ENCODE measurements around the gene SEMA3E.

SEMA3E gene

DNA sequence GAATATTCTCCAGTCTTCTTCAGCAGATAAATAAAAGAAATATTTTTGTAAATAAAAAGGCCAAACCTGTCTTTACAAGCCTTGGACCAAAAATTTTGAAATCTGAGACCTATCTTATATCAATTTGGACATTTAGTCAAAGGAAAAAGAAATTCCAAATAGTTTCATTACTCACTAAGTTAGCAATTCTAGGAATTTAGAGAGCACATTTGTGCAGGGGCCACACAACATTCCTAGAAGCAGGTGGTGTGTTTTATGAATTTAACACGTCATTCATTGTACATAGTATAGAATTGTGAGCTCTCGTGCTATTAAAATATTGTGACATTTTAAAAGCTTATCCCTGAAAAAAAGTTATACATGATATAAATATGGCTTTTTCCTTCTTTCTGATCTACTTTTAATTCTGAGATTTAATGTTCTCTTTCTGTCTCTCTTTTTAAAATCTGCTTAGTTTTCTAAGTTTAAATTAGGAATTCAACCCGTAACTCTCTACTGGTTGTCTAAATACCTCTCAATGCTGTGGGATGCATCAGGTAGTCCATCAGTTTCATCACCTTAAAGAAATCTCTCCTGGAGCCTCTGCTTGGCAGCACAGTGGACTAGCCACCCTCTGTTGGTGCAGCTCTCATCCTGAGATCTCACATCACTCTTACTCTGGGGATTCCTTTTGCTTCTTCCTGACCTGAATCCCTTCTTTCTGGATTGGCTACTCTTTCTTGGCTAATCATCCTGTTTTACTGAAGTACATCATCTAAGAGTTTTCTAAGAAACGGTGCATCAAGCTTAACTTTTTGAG lies 124.5 kb downstream of the SEMA3E start:
- H3K4me3 ChIP-seq (replicated peaks; ENCODE audit: low read depth, low read length) = no peak overlapping the region
- TF ChIP-seq, protein P1, sequence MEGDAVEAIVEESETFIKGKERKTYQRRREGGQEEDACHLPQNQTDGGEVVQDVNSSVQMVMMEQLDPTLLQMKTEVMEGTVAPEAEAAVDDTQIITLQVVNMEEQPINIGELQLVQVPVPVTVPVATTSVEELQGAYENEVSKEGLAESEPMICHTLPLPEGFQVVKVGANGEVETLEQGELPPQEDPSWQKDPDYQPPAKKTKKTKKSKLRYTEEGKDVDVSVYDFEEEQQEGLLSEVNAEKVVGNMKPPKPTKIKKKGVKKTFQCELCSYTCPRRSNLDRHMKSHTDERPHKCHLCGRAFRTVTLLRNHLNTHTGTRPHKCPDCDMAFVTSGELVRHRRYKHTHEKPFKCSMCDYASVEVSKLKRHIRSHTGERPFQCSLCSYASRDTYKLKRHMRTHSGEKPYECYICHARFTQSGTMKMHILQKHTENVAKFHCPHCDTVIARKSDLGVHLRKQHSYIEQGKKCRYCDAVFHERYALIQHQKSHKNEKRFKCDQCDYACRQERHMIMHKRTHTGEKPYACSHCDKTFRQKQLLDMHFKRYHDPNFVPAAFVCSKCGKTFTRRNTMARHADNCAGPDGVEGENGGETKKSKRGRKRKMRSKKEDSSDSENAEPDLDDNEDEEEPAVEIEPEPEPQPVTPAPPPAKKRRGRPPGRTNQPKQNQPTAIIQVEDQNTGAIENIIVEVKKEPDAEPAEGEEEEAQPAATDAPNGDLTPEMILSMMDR (IDR thresholded peaks at IDR 0.05; ENCODE audit: low read length, missing control alignments) = no peak
- DNase-seq (ENCODE audit: low read depth) = no peak

DNA sequence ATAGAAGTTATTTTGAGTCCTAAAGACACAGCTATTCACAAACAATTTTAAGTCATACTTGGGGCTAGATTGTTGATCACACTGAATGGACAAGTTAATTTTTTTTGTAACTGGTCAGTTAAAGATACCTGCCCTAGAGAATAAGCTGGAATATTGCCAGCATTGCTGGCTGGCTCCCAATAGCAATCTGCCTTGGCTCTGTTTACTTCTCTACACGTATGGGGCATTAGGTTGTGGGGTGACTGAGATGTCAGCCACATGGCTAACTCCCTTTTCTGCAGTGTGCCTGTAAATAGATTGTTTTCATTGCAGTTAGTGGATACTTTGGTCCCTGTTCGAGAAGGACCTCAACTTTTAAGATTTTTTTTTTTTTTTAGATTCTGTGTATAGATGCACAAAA lies 128.2 kb downstream of the SEMA3E start:
- no peak overlapping the region for H3K4me3 ChIP-seq (replicated peaks; ENCODE audit: low read depth, low read length)
- no peak for DNase-seq (ENCODE audit: low read depth)
- TF ChIP-seq, protein P1 (IDR thresholded peaks at IDR 0.05; ENCODE audit: low read length, missing control alignments) = no peak

DNA sequence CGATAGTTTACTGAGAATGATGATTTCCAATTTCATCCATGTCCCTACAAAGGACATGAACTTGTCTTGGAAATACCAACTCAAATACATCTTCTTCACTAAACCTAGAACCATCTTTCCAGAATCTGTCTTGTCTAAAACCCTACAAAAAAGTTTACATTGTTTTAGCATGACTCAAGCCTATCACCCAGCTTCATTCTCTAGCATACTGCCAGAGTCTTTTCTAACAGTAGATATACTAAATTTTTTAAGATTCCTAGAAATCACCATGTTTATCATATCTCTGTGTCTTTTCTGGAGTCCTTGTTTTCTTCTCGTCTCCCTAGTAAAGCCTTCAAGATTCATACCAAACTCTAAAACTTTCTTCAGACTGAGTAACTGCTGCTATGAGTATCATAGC lies 129.7 kb downstream of the SEMA3E start:
- DNase-seq (ENCODE audit: low read depth) = peak; percentile 4
- TF ChIP-seq, protein P1 (IDR thresholded peaks at IDR 0.05; ENCODE audit: low read length, missing control alignments) = no peak
- H3K4me3 ChIP-seq (replicated peaks; ENCODE audit: low read depth, low read length) = no peak overlapping the region

DNA sequence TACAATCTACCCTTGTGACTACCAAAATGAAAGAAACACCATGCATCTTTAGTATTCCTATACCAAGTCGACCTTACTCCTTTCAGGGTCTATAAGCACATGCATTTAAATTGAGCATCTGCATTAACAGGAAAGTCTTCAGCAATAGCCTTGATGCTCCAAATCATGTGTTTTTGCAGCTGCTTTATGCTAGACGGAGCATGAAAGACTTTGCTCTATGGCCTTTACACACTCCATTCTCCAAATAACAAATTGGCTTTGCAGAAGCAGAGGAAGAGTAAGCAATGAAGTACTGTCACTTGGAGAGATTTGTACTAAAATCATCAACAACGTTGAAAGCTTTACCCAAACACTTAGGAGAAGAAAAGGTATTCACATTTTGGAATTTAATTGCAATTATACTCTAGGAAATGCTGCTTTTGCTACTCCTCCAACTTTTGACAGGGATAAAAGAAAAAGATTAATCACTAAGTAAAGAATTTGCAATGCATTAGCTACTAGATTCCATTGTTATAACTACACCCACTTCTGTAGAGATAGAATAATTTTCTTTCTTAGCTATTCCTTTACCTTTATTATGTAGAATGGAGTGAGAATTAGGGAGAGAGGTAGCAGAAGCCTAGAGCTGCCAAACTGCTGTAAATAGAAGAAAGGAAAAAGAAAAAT lies 131.8 kb downstream of the SEMA3E start:
- no peak overlapping the region for H3K4me3 ChIP-seq (replicated peaks; ENCODE audit: low read depth, low read length)
- no peak for DNase-seq (ENCODE audit: low read depth)
- TF ChIP-seq, protein P1 (IDR thresholded peaks at IDR 0.05; ENCODE audit: low read length, missing control alignments) = no peak

- no peak overlapping the region for H3K4me3 ChIP-seq (replicated peaks; ENCODE audit: low read depth, low read length)
- TF ChIP-seq, protein P1 (IDR thresholded peaks at IDR 0.05; ENCODE audit: low read length, missing control alignments) = no peak
- no peak for DNase-seq (ENCODE audit: low read depth)
These were observed 134.0 kb downstream of the SEMA3E start for GRCh38 chr7:83514977-83515376.

DNA sequence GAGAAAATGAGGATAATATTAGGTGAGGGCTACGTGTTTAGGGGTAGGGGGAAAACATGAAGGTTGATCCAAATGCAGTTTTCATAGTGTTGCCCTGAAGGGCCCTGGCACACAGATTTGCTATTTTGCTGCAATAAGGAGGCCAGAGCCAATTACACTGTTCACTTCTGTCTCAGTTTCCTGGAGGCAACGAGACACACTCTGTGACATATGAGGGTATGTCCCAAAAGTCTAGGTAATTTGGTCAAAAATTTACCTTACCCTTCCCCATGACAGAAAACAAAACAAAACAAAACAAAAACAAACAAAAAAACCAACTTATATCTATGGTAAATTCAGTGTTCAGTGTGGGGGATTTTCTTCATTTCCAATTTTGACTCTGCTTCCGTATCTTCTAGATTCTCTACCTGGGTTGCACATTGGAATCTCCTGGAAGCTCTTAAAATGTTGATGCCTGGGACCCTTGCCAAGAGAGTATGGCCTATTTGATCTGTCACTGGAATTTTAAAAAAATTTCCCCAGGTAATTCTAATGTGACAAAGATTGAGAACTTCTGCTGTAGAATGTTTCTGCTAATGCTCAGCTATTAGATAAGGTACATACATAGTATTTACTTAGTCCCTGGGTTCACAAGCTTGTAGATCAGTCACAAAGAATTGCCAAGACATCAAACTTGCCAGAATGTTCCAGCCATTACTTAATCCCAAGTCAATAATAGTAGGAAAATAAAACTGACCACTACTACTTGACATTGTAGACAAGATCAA lies 139.5 kb downstream of the SEMA3E start:
- no peak for DNase-seq (ENCODE audit: low read depth)
- TF ChIP-seq, protein P1 (IDR thresholded peaks at IDR 0.05; ENCODE audit: low read length, missing control alignments) = no peak
- H3K4me3 ChIP-seq (replicated peaks; ENCODE audit: low read depth, low read length) = no peak overlapping the region

Data from fibroblast of pulmonary artery (primary cell).